Cerebellar nuclear complex (tissue), 1 donor: Measurements from ENCODE around the gene MOGAT3.

Source experiments
- DNase-seq, 2 experiments: peaks; one replicate each; lab custom pipeline; 2025; lab: John Stamatoyannopoulos, UW

The MOGAT3 gene

GRCh38 chr7:101160910-101161309 is 39.9 kb downstream of the MOGAT3 start:
- no peak for DNase-seq

GRCh38 chr7:101159696-101160674 is 40.9 kb downstream of the MOGAT3 start:
- DNase-seq: no peak

DNA sequence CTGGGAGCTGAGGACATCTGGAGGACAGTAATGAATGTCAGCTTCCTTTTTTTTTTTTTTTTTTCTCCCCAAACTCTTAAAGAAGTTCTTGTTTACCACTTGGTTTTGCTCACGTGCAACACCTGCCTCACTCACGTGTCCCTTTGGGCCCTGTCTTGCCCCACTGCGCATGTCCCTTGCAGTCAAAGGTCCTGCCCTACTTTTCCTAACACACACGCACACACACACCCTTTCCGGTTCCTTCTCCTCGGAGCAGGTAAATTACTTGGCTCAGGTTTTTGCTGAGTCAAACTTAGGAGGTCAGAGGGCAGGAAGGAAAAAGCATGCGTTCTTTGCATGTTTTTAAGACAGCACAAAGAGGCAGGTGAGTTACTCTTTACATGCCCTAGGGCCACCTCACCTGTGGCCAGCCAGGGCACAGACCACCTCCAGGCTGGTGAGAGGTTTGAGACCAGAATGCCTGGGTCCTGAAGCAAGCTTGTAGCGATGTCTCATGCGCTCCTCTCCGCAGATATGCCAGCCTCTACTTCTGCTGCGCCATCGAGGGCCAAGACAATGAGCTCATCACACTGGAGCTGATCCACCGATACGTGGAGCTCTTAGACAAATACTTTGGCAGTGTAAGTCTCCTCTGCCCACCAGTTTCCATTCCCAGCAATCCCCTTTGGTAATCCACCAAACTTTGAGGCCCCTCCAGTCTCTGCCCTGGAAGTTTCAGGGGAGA is 43.8 kb downstream of the MOGAT3 start:
- no peak for DNase-seq

DNA sequence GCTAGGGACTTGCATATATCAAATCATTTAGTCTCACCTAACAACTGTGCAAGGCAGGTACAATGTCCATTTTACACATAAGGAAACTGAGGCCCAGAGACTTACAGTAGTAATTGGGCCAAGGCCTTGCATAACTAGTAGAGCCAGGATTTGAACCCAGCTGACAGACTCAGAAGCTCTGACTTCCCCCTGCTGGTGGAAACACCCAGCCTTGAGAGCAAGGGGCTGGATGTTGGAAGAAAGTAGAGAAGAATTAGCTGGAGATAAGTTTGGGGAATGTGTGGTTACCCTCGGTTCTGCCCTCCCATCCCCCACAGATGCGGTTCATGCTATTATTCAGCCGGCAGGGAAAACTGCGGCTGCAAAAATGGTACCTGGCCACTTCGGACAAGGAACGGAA is 44.6 kb downstream of the MOGAT3 start:
- no peak for DNase-seq

DNA sequence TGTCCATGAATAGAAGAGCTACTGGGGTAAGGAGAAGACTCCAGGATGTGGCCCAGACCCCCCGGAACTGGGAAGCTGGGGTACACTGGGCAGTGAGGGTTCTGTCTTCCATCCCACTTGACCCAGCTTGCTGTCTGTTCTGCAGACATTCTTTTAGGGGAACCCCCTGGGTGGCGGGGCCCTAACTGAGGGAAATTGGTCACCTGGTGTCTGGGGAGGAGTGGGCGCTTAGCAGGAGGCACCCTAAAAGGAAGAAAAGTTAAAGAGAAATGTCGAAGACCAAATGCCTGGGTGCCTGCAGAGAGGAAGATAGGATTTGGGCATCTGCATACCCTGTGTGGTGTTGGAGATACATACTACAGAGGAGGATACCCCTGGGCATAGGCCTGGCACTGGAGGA is 45.5 kb downstream of the MOGAT3 start:
- DNase-seq: no peak

- DNase-seq: no peak
Measured at GRCh38 chr7:101154693-101155102, 46.1 kb downstream of the MOGAT3 start.

DNA sequence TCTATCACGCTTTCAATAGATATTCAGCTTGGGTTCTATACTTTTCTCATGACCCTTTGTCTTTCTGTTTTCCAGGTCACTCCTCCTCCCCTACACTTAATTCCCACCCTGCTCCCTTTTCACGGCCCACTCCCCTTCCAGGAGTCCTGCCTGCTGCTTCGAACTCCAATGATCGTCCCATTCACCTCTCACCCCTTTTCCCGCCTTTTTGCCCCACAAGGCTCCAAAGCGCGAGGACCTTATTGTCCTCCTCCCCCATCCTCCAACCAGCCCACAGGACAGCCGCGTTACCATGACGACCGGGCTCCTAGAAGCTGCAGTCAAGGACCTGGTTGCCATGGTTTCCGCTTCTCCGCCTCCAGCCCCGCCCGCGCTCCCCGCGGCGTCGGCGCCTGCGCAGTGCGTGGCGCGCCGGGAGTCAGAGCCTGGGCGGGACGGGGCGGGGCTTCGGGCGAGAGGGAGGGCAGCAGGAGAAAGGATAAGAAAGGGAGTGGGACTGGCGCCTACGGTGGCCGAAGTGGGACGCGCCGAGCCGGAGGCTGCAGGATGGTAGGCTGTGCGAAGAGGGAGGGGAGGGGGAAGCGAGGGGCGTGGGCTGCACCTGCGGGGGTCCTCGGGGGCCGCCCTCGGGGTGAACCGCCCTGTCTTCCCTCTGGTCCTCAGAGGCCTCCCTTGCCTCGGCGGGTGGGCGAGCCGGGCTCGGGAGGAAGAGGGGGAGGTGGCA is 46.7 kb downstream of the MOGAT3 start, which contains the start of gene AP1S1:
Gene AP1S1 (plus strand): TSS at position 508 of the 724 bp plus-strand sequence. CDS start 39 bp downstream, at position 547.
- peak; percentile 93 for DNase-seq

- no peak for DNase-seq
Measured at GRCh38 chr7:101151908-101152651, 48.8 kb downstream of the MOGAT3 start.
